ENCODE results near the gene LRRN4.

DNA sequence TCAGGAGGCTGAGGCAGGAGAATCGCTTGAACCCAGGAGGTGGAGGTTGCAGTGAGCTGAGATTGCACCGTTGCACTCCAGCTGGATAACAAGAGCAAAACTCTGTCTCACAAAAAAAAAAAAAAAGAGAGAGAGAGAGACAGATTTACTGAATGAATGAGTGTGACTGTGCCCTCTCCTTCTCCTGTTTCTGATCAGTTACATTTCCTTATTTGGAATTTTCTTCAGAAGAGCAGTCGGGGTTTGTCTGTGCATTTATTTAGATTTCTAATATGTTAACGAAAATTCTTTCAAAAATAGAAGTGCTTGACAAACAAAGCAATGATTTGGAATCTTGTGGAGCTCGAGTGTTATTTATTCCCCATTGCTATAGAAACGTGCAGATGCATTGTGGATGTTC is 6.4 kb upstream of the LRRN4 start:
- TF ChIP-seq, protein P1, sequence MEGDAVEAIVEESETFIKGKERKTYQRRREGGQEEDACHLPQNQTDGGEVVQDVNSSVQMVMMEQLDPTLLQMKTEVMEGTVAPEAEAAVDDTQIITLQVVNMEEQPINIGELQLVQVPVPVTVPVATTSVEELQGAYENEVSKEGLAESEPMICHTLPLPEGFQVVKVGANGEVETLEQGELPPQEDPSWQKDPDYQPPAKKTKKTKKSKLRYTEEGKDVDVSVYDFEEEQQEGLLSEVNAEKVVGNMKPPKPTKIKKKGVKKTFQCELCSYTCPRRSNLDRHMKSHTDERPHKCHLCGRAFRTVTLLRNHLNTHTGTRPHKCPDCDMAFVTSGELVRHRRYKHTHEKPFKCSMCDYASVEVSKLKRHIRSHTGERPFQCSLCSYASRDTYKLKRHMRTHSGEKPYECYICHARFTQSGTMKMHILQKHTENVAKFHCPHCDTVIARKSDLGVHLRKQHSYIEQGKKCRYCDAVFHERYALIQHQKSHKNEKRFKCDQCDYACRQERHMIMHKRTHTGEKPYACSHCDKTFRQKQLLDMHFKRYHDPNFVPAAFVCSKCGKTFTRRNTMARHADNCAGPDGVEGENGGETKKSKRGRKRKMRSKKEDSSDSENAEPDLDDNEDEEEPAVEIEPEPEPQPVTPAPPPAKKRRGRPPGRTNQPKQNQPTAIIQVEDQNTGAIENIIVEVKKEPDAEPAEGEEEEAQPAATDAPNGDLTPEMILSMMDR (IDR thresholded peaks at IDR 0.05) = no peak
- no peak for TF ChIP-seq POLR2A (IDR thresholded peaks at IDR 0.05)
